ENCODE results near the gene NGB. TPM values are rescaled to one million over a fixed set of nuclear protein-coding genes. Genes with fewer than 3 reads are reported as not detected.

The NGB gene
- total RNA-seq, 1 donor from 2014 or later, result 0.22 TPM

DNA sequence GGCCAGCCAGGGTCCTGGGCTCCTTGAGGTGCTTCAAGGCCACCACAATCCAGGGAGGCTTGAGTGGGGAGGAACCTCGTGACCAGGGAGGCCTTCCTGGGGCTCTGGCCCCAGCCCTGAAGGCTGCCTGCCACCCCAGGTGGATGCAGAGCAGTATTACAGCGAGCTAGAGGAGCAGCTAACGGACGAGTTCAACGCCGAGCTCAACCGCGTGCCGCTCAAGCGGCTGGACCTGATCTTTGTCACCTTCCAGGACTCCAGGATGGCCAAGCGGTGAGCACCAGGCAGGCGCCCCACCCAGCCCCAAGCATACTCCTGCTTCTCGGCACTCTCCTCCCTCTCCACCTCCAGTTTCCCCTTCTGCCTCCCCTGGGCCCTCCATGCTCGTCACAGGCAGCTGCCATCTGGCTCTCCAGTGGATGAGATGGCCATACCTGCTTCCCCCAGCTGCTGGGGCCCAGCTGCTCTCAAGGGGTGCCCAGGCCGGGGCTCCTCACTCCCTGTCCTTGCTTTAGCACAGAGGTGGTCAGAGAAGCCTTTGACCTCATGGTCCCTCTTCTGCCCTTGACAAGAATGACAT, 30.6 kb downstream of the NGB start:
- Mint-ChIP-seq H3K9me3 (ENCODE audit: unreplicated experiment) (peaks cover 5% of the 10 kb centered on the region), H3K27ac (ENCODE audit: unreplicated experiment) (peak overlapping the region; percentile 22), H3K4me1 (ENCODE audit: low read depth, unreplicated experiment) (peaks cover 7% of the 10 kb centered on the region), H3K27me3 (ENCODE audit: unreplicated experiment) (peaks cover 6% of the 10 kb centered on the region), H3K4me3 (ENCODE audit: unreplicated experiment) (no peak overlapping the region), H3K36me3 (ENCODE audit: unreplicated experiment) (peaks cover 4% of the 10 kb centered on the region)
- TF ChIP-seq, protein P1, sequence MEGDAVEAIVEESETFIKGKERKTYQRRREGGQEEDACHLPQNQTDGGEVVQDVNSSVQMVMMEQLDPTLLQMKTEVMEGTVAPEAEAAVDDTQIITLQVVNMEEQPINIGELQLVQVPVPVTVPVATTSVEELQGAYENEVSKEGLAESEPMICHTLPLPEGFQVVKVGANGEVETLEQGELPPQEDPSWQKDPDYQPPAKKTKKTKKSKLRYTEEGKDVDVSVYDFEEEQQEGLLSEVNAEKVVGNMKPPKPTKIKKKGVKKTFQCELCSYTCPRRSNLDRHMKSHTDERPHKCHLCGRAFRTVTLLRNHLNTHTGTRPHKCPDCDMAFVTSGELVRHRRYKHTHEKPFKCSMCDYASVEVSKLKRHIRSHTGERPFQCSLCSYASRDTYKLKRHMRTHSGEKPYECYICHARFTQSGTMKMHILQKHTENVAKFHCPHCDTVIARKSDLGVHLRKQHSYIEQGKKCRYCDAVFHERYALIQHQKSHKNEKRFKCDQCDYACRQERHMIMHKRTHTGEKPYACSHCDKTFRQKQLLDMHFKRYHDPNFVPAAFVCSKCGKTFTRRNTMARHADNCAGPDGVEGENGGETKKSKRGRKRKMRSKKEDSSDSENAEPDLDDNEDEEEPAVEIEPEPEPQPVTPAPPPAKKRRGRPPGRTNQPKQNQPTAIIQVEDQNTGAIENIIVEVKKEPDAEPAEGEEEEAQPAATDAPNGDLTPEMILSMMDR (IDR thresholded peaks at IDR 0.05; ENCODE audit: partially characterized antibody, unreplicated experiment), result no peak
- peak; percentile 57 for DNase-seq

DNA sequence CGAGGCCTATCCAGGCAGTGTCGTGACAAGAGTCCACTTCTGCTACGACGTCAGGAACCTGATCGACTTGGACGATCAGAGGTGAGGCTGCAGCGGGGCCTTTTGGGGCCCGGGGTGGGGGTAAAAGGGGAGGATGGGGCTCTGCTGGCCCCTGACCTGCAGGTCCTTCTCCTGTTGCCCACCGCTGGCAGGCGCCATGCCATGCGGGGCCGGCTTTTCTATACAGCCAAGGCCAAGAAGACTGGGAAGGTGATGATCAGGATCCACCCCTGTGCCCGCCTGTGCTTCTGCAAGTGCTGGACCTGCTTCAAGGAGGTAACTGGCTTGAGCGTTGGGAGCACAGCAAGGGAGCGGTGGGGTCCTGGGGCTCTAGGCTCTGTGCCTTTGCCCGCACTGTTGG, 31.6 kb downstream of the NGB start:
- H3K9me3 Mint-ChIP-seq (ENCODE audit: unreplicated experiment), result peaks cover 5% of the 10 kb centered on the region
- H3K27ac Mint-ChIP-seq (ENCODE audit: unreplicated experiment), result no peak overlapping the region
- no peak for DNase-seq
- H3K4me3 Mint-ChIP-seq (ENCODE audit: unreplicated experiment), result no peak overlapping the region
- TF ChIP-seq, protein P1 (IDR thresholded peaks at IDR 0.05; ENCODE audit: partially characterized antibody, unreplicated experiment), result no peak
- peaks cover 4% of the 10 kb centered on the region for H3K36me3 Mint-ChIP-seq (ENCODE audit: unreplicated experiment)
- H3K27me3 Mint-ChIP-seq (ENCODE audit: unreplicated experiment), result peaks cover 6% of the 10 kb centered on the region
- peaks cover 7% of the 10 kb centered on the region for H3K4me1 Mint-ChIP-seq (ENCODE audit: low read depth, unreplicated experiment)

DNA sequence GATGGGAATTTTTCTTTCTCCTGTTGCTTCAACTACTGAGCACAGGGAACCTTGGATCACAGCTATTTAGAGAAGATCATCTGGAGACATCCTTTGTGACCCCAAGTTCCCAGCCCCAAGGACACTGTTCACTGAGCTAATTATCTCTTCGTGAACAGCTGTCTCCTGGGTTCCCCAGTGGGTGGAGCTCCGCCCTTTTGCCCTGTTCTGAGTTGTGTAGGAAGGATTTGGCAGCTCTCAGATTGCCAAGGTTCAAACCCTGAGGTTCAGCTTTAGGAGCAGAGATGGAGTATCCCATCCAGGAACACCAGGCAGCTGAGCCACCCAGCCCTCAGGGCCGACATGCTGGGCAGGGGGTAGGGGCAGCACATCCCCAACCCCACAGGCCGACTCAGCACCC, 32.0 kb downstream of the NGB start:
- Mint-ChIP-seq H3K4me1 (ENCODE audit: low read depth, unreplicated experiment) (peaks cover 7% of the 10 kb centered on the region), H3K27ac (ENCODE audit: unreplicated experiment) (no peak overlapping the region), H3K4me3 (ENCODE audit: unreplicated experiment) (no peak overlapping the region), H3K27me3 (ENCODE audit: unreplicated experiment) (peaks cover 8% of the 10 kb centered on the region), H3K9me3 (ENCODE audit: unreplicated experiment) (peaks cover 5% of the 10 kb centered on the region), H3K36me3 (ENCODE audit: unreplicated experiment) (peaks cover 4% of the 10 kb centered on the region)
- TF ChIP-seq, protein P1 (IDR thresholded peaks at IDR 0.05; ENCODE audit: partially characterized antibody, unreplicated experiment), result no peak
- no peak for DNase-seq

DNA sequence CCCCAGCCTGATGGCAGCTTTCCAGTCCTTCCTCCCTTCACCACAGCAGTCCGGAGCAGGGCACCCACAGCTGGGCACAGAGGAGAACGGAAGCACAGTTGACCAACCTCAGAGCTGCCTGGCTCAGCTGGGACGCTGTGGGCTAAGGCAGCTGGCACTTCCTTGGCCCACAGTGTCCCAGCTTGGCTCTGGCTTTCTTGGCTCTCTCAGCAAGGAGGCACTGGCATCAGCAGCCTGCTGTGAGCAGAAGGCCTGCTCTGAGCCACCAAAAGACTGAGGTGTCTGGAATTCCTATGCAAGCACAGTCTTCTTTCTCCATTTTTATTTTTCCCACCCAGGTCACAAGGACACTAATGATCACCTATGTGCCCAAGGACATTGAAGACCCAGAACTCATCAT, 32.6 kb downstream of the NGB start:
- no peak overlapping the region for H3K27ac Mint-ChIP-seq (ENCODE audit: unreplicated experiment)
- DNase-seq, result no peak
- H3K9me3 Mint-ChIP-seq (ENCODE audit: unreplicated experiment), result peaks cover 5% of the 10 kb centered on the region
- H3K27me3 Mint-ChIP-seq (ENCODE audit: unreplicated experiment), result peaks cover 8% of the 10 kb centered on the region
- H3K36me3 Mint-ChIP-seq (ENCODE audit: unreplicated experiment), result no peaks in the 10 kb centered on the region
- TF ChIP-seq, protein P1 (IDR thresholded peaks at IDR 0.05; ENCODE audit: partially characterized antibody, unreplicated experiment), result no peak
- peaks cover 7% of the 10 kb centered on the region for H3K4me1 Mint-ChIP-seq (ENCODE audit: low read depth, unreplicated experiment)
- H3K4me3 Mint-ChIP-seq (ENCODE audit: unreplicated experiment), result no peak overlapping the region

DNA sequence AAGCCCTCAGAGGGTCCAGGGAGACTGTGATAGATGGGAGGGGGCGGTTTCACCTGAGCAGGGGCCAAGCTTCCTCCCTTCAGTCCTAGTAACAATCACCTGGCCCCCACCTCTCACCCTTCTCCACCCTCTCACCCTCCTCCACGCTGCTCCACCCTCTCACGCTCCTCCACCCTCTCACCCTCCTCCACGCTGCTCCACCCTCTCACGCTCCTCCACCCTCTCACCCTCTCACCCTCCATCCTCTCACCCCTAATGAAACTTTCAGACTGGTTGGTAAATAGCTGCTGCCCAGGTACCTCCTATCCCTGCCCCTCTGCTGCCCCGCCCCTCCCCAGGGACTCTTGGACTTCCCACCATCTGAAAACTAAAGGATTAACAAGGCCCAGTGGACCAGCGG, 34.2 kb downstream of the NGB start:
- peaks cover 5% of the 10 kb centered on the region for H3K9me3 Mint-ChIP-seq (ENCODE audit: unreplicated experiment)
- H3K27ac Mint-ChIP-seq (ENCODE audit: unreplicated experiment), result no peak overlapping the region
- TF ChIP-seq, protein P1 (IDR thresholded peaks at IDR 0.05; ENCODE audit: partially characterized antibody, unreplicated experiment), result no peak
- DNase-seq, result no peak
- peaks cover 5% of the 10 kb centered on the region for H3K27me3 Mint-ChIP-seq (ENCODE audit: unreplicated experiment)
- H3K36me3 Mint-ChIP-seq (ENCODE audit: unreplicated experiment), result no peaks in the 10 kb centered on the region
- H3K4me3 Mint-ChIP-seq (ENCODE audit: unreplicated experiment), result no peak overlapping the region
- peaks cover 7% of the 10 kb centered on the region for H3K4me1 Mint-ChIP-seq (ENCODE audit: low read depth, unreplicated experiment)

All from glutamatergic neuron (in vitro differentiated cells).